Lower leg skin (tissue), 3 donors: ENCODE data around the gene NUP50.

Experiments
- CTCF ChIP-seq, 3 donors: fragments of 450-650 bp; IDR thresholded peaks; one replicate each; pipeline ENCODE4 v1.5.1; 2016; ENCODE audit warnings: antibody characterized with exemption in 3 of 3, mild to moderate bottlenecking in 3 of 3, moderate library complexity in 2 of 3
- POLR2A ChIP-seq, 2 donors: fragments of 450-650 bp; IDR thresholded peaks; one replicate each; pipeline ENCODE4 v1.6.1; 2016 to 2017; ENCODE audit warnings: antibody characterized with exemption in 2 of 2, mild to moderate bottlenecking in 1 of 2, moderate library complexity in 1 of 2

- no peak for TF ChIP-seq CTCF (IDR thresholded peaks at IDR 0.05)
- no peak for TF ChIP-seq POLR2A (IDR thresholded peaks at IDR 0.05)
These were observed 650 bp upstream of the NUP50 start for GRCh38 chr22:45163099-45163450.
